HCT116 (cell line): ENCODE data around the gene MAPK1. TPM values are rescaled to one million over a fixed set of nuclear protein-coding genes. Genes with fewer than 3 reads are reported as not detected.

Source experiments
- total RNA-seq: library from RNA; stranded (reverse); gene quantifications from one replicate; pipeline ENCODE4 v1.2.1, GENCODE V29; 2021; ENCODE audit not compliant: unreplicated experiment

The MAPK1 gene
- total RNA-seq, 1 experiment from 2014 or later = 137 TPM

Other genes with a start within 250 kb of the MAPK1 start
- gene YDJC, start 237.6 kb downstream of the MAPK1 start, total RNA-seq = 78.3 TPM
- 0.66 TPM for gene CCDC116, start 234.9 kb downstream of the MAPK1 start, total RNA-seq
- 86.2 TPM for gene SDF2L1, start 225.3 kb downstream of the MAPK1 start, total RNA-seq
- 46.1 TPM for gene PPIL2, start 201.6 kb downstream of the MAPK1 start, total RNA-seq
- 3.1 TPM for gene YPEL1, start 131.9 kb downstream of the MAPK1 start, total RNA-seq
- gene PPM1F, start 85.2 kb upstream of the MAPK1 start, total RNA-seq = 27.3 TPM
- gene TOP3B, start 115.1 kb upstream of the MAPK1 start, total RNA-seq = 50.1 TPM